GM23338 (cell line): ENCODE measurements around the gene UBE2G2.

Source experiments
- CREB1 ChIP-seq: fragments of 250-450 bp; sonication (Bioruptor Pico); IDR thresholded peaks from 2 replicates; pipeline ENCODE4 v1.5.0; 2020; ENCODE audit warnings: low read depth, mild to moderate bottlenecking, moderate library complexity
- CTCF ChIP-seq, 2 experiments: fragments of 200-600 bp in 1 of 2; sonication (generic) in 1 of 2; conservative IDR thresholded peaks; 2 replicates each; pipeline versions ENCODE4 v1.5.1 to v1.6.1; 2016 to 2017; ENCODE audit warnings: antibody characterized with exemption in 2 of 2, low read depth in 2 of 2, mild to moderate bottlenecking in 2 of 2, moderate library complexity in 1 of 2
- EZH2 ChIP-seq: fragments of 200-600 bp; sonication (generic); IDR thresholded peaks from one replicate; pipeline ENCODE4 v1.8.0; 2017; ENCODE audit warnings: antibody characterized with exemption, mild to moderate bottlenecking, low read depth; ENCODE audit not compliant: unreplicated experiment

GRCh38 chr21:44795342-44795741, 6.3 kb downstream of the UBE2G2 start:
- TF ChIP-seq CTCF (conservative IDR thresholded peaks at IDR 0.05; ENCODE audit: low read depth in 2 of 2) (no peak), CREB1 (CRISPR knock-in tag) (no peak), EZH2 (no peak)
